Measurements from ENCODE around the gene MINDY4.

- TF ChIP-seq POLR2A (IDR thresholded peaks at IDR 0.05) (peak; percentile 39), CTCF (IDR thresholded peaks at IDR 0.05) (no peak)
Measured at GRCh38 chr7:30751696-30752273, 19.4 kb upstream of the MINDY4 start, which contains the start of gene INMT.

Data from right lobe of liver (tissue), 4 donors.